Ascending aorta (tissue), 2 donors: ENCODE measurements around the gene SYDE1. TPM values are rescaled to one million over a fixed set of nuclear protein-coding genes. Genes with fewer than 3 reads are reported as not detected.
"Not testable (repeated sequence)": the region's sequence is repeated elsewhere in the genome, so short reads cannot be mapped to it uniquely, and the experiment has no call there.

Experiments
- DNase-seq, 2 donors: peaks; one replicate each; pipeline ENCODE4 v3.0.0-alpha.2; 2019; ENCODE audit warnings: low spot score in 2 of 2
- H3K27ac ChIP-seq, 2 donors: fragments of 200-600 bp; sonication (generic); one replicate each; pipeline ENCODE4 v1.5.1; 2016 to 2017; ENCODE audit warnings: mild to moderate bottlenecking in 1 of 2
- H3K27me3 ChIP-seq: fragments of 200-600 bp; sonication (generic); one replicate; pipeline ENCODE4 v1.5.1; 2017
- H3K36me3 ChIP-seq, 2 donors: fragments of 200-600 bp; sonication (generic); one replicate each; pipeline ENCODE4 v1.5.1; 2016
- H3K4me1 ChIP-seq, 2 donors: fragments of 200-600 bp; sonication (generic); one replicate each; pipeline ENCODE4 v1.5.1; 2016 to 2017; ENCODE audit warnings: mild to moderate bottlenecking in 1 of 2
- H3K4me3 ChIP-seq, 2 donors: fragments of 200-600 bp; sonication (generic); one replicate each; pipeline ENCODE4 v1.5.1; 2016 to 2017; ENCODE audit warnings: mild to moderate bottlenecking in 1 of 2
- H3K9me3 ChIP-seq, 2 donors: fragments of 200-600 bp; sonication (generic); one replicate each; pipeline ENCODE4 v1.5.1; 2016
- intact Hi-C: fragments of 100-400 bp; cut with DNase I; formaldehyde crosslinking; loops from one replicate; pipeline ENCODE4 v1.15.1; 2023
- total RNA-seq: library from RNA; depleted of rRNA; stranded (reverse); fragments of >200 nt; gene quantifications from one replicate; pipeline ENCODE4 v1.1.0, GENCODE V29; 2016
- TF ChIP-seq, protein P1 (sequence below), 3 experiments: fragments of 200-600 bp in 2 of 3; fragments of 450-650 bp in 1 of 3; sonication (generic) in 2 of 3; IDR thresholded peaks; one replicate each; pipeline ENCODE4 v1.5.1; 2016 to 2019; ENCODE audit warnings: antibody characterized with exemption in 3 of 3, mild to moderate bottlenecking in 1 of 3, moderate library complexity in 1 of 3

Gene SYDE1
- total RNA-seq, 1 donor from 2014 or later: 104 TPM

DNA sequence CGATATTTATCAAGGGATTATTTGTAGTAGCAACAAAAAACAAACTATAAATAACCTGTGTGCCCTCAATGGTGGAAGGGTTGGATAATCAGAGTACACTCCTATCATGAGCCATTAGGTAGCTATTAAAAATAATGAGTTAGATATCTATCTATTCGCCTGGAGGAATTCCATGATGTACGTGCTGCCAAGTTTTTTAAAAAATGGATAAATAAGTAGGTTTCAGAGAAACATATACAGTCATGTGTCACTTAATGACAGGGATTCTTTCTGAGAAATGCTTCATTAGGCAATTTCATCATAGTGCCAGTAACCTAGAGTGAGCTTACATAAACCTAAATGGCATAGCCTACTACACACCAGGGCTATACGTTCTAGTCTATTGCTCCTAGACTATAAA is 31.4 kb upstream of the SYDE1 start:
- no peaks in the 10 kb centered on the region for H3K4me1 ChIP-seq
- intact Hi-C loops: no loop called here
- H3K27ac ChIP-seq: no peak overlapping the region
- DNase-seq: no peak
- no peaks in the 10 kb centered on the region for H3K36me3 ChIP-seq
- TF ChIP-seq, protein P1, sequence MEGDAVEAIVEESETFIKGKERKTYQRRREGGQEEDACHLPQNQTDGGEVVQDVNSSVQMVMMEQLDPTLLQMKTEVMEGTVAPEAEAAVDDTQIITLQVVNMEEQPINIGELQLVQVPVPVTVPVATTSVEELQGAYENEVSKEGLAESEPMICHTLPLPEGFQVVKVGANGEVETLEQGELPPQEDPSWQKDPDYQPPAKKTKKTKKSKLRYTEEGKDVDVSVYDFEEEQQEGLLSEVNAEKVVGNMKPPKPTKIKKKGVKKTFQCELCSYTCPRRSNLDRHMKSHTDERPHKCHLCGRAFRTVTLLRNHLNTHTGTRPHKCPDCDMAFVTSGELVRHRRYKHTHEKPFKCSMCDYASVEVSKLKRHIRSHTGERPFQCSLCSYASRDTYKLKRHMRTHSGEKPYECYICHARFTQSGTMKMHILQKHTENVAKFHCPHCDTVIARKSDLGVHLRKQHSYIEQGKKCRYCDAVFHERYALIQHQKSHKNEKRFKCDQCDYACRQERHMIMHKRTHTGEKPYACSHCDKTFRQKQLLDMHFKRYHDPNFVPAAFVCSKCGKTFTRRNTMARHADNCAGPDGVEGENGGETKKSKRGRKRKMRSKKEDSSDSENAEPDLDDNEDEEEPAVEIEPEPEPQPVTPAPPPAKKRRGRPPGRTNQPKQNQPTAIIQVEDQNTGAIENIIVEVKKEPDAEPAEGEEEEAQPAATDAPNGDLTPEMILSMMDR (IDR thresholded peaks at IDR 0.05): no peak
- H3K9me3 ChIP-seq: no peaks in the 10 kb centered on the region
- no peaks in the 10 kb centered on the region for H3K27me3 ChIP-seq
- H3K4me3 ChIP-seq: no peak overlapping the region

DNA sequence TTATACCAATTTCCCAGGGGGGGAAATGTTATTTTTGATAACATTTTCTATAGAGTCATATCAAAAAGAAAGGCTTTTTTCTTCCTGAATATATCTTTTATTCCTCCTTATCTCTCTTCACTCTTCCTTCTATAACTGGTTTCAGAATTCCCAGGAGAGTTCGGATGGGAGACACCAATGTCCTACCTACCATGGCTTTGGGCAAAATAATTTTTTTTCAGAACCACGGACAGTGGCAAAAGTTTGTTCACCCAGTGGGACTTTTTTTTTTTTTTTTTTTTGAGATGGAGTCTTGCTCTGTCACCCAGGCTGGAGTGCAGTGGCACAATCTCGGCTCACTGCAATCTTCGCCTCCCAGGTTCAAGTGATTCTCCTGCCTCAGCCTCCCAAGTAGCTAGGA is 27.2 kb upstream of the SYDE1 start:
- H3K27me3 ChIP-seq, DNase-seq, H3K4me3 ChIP-seq, H3K9me3 ChIP-seq, H3K36me3 ChIP-seq, H3K4me1 ChIP-seq, H3K27ac ChIP-seq, intact Hi-C loops: not testable (repeated sequence)

DNA sequence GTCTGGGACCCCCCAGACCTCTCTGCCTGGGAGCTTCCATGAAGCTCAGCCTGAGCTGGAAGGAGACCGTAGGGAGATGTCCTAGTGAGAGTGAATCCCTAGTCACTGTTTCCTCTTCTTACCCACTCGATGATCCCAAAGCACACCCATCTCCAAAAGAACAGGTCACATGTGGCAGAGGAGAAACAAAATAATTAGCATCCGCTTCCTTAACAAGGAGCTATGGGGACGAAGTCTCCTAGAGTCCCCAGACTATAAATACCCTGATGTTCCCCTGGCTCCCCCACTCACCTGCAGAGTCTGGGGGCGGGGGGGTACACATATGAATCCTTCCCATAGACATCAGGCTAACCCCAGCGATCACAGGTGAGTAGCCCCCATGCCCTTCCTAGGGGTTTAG is 25.3 kb upstream of the SYDE1 start, which contains the start of gene OR1I1:
Gene OR1I1, plus strand, starts transcription at position 301 of the 400 bp plus-strand sequence. CDS start 4,855 bp downstream, outside the sequence.
- no peak for DNase-seq
- Histone ChIP-seq H3K27me3 (no peaks in the 10 kb centered on the region), H3K4me1 (no peaks in the 10 kb centered on the region), H3K9me3 (no peaks in the 10 kb centered on the region), H3K27ac (no peak within 1 kb of the TSS), H3K36me3 (no peaks in the 10 kb centered on the region), H3K4me3 (no peak within 1 kb of the TSS)
- TF ChIP-seq, protein P1 (IDR thresholded peaks at IDR 0.05): no peak
- intact Hi-C loops: no loop called here

DNA sequence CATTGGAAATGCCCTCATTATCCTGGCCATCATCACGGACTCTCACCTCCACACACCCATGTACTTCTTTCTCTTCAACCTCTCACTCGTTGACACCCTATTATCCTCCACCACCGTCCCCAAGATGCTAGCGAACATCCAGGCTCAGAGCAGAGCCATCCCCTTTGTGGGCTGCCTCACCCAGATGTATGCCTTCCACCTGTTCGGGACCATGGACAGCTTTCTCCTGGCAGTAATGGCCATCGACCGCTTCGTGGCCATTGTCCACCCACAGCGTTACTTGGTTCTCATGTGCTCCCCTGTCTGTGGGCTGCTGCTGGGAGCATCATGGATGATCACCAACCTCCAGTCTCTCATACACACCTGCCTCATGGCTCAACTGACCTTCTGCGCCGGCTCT is 20.0 kb upstream of the SYDE1 start:
- no peaks in the 10 kb centered on the region for H3K4me1 ChIP-seq
- no peak for DNase-seq
- intact Hi-C loops: no loop called here
- H3K4me3 ChIP-seq: no peak overlapping the region
- H3K9me3 ChIP-seq: no peaks in the 10 kb centered on the region
- no peaks in the 10 kb centered on the region for H3K36me3 ChIP-seq
- no peaks in the 10 kb centered on the region for H3K27me3 ChIP-seq
- no peak overlapping the region for H3K27ac ChIP-seq
- TF ChIP-seq, protein P1 (IDR thresholded peaks at IDR 0.05): no peak

DNA sequence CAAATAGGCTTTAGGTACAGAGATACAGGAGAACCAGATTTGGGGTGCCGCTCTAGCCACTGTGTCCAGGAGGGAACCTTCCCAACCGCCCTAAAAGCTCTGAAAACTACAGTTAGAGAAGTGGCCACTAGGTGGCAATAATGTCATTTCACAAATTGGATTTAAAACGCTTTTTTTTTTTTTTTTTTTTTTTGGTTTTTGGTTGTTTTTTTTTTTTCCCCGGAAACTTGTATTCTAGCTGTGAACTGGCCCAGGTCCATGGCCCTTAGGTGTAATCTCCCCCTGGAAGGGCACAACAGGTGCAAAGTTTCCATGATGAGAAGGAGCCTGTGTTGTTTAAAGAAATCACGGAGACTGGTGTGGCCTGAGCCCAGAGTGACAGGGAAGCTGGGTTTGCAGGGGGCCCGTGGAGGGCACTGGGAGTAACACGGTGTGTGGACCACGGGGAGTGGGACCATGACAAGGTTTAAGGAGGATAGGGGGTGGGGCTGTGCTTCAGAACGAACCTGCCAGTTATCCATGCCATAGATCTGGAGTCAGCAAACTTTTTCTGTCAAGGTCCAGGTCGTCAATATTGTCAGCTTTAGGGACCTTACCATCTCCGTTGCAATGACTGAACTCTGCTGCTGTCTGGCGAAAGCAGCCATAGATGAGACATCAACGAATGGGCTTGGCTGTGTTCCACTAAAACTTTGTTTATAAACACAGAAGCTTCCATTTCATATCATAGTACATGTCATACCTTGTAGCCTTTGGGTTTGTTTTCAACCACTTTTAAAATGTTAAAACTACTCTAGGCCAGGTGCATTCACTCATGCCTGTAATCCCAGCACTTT is 15.1 kb upstream of the SYDE1 start:
- TF ChIP-seq, protein P1 (IDR thresholded peaks at IDR 0.05): peak; percentile 30 to 72 (median 58)
- Histone ChIP-seq H3K36me3 (no peaks in the 10 kb centered on the region), H3K27me3 (no peaks in the 10 kb centered on the region), H3K4me1 (no peaks in the 10 kb centered on the region), H3K27ac (no peak overlapping the region), H3K9me3 (no peaks in the 10 kb centered on the region), H3K4me3 (peak overlapping the region in 1 of 2 donors; percentile 31)
- no peak for DNase-seq
- intact Hi-C loops: loop anchor here (1.0 kb wide), 2 partner anchors 58 to 464 kb away; no protein-coding TSS in a partner anchor

DNA sequence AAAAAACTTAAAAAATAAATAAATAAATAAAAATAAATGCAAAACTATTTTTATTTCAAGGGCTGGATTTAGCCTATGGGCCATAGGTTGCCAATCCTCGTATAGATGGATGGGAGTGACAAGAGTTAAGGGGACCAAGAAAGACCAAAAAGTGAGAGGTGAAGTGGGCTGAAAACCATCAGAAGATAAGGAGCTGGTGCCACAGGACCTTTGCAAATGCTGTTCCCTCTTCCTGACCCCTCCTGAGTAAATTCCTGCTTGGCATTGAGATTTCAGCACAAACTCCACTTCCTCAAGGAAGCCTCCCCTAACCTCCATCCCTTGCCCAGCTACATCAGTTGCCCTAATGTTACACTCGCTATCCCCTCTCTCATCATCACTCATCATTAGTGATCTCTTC is 14.2 kb upstream of the SYDE1 start:
- Histone ChIP-seq H3K27ac (no peak overlapping the region), H3K27me3 (no peaks in the 10 kb centered on the region), H3K4me1 (no peaks in the 10 kb centered on the region), H3K4me3 (no peak overlapping the region), H3K36me3 (no peaks in the 10 kb centered on the region), H3K9me3 (no peaks in the 10 kb centered on the region)
- intact Hi-C loops: no loop called here
- no peak for DNase-seq
- TF ChIP-seq, protein P1 (IDR thresholded peaks at IDR 0.05): no peak
